GM23338 (cell line): ENCODE measurements around the gene PTPRN2. TPM values are rescaled to one million over a fixed set of nuclear protein-coding genes. Genes with fewer than 3 reads are reported as not detected.

ENCODE experiments used
- ATAC-seq: fragments of 200-7000 bp; cut with Tn5 transposase; 3 replicates; pipeline ENCODE4 v1.9.1; 2020
- DNase-seq: peaks from one replicate; pipeline ENCODE4 v3.0.0-alpha.2; 2015; ENCODE audit warnings: low spot score
- H2AFZ ChIP-seq: fragments of 200-600 bp; sonication (generic); 2 replicates; pipeline ENCODE4 v1.8.0; 2016; ENCODE audit warnings: antibody characterized with exemption, mild to moderate bottlenecking, moderate library complexity
- H3F3A ChIP-seq: fragments of 200-600 bp; sonication (generic); replicated peaks from 2 replicates; pipeline ENCODE4 v1.8.0; 2017; ENCODE audit warnings: antibody characterized with exemption, mixed run types, low read depth
- H3K27ac ChIP-seq: fragments of 200-600 bp; sonication (generic); 2 replicates; pipeline ENCODE4 v1.6.1; 2016; ENCODE audit warnings: low read depth
- H3K27me3 ChIP-seq: fragments of 200-600 bp; sonication (generic); 2 replicates; pipeline ENCODE4 v1.8.0; 2016; ENCODE audit warnings: mild to moderate bottlenecking, mixed run types, moderate library complexity; ENCODE audit not compliant: insufficient read depth
- H3K36me3 ChIP-seq: fragments of 200-600 bp; sonication (generic); 2 replicates; pipeline ENCODE4 v1.8.0; 2016; ENCODE audit warnings: mild to moderate bottlenecking; ENCODE audit not compliant: insufficient read depth
- H3K4me1 ChIP-seq: fragments of 200-600 bp; sonication (generic); 2 replicates; pipeline ENCODE4 v1.8.0; 2016; ENCODE audit warnings: mild to moderate bottlenecking, moderate library complexity; ENCODE audit not compliant: insufficient read depth
- H3K4me2 ChIP-seq: fragments of 200-600 bp; sonication (generic); 2 replicates; pipeline ENCODE4 v1.7.1; 2017; ENCODE audit warnings: mixed run types
- H3K4me3 ChIP-seq: fragments of 200-600 bp; sonication (generic); 2 replicates; pipeline ENCODE4 v1.6.1; 2016; ENCODE audit warnings: mixed run types
- H3K79me2 ChIP-seq: fragments of 200-600 bp; sonication (generic); replicated peaks from 2 replicates; pipeline ENCODE4 v1.8.0; 2017; ENCODE audit warnings: mild to moderate bottlenecking; ENCODE audit not compliant: insufficient read depth
- H3K9me2 ChIP-seq: fragments of 200-600 bp; sonication (generic); 2 replicates; pipeline ENCODE4 v1.8.0; 2017; ENCODE audit not compliant: insufficient read depth
- H4K20me1 ChIP-seq: fragments of 200-600 bp; sonication (generic); replicated peaks from 2 replicates; pipeline ENCODE4 v1.8.0; 2017; ENCODE audit warnings: mild to moderate bottlenecking; ENCODE audit not compliant: insufficient read depth
- H3K27ac Mint-ChIP-seq: 2 replicates; pipeline ENCODE4 v1.8.0; 2020; ENCODE audit warnings: inconsistent platforms, mild to moderate bottlenecking, moderate library complexity, mixed read lengths
- H3K27me3 Mint-ChIP-seq: 3 replicates; pipeline ENCODE4 v1.8.0; 2022; ENCODE audit warnings: low read depth, mild to moderate bottlenecking, moderate library complexity, mixed read lengths, inconsistent platforms; ENCODE audit not compliant: insufficient read depth, poor library complexity
- H3K36me3 Mint-ChIP-seq: 3 replicates; pipeline ENCODE4 v1.8.0; 2021; ENCODE audit warnings: low read depth, mild to moderate bottlenecking, inconsistent platforms, moderate library complexity, mixed read lengths
- H3K4me1 Mint-ChIP-seq: 3 replicates; pipeline ENCODE4 v1.8.0; 2020; ENCODE audit warnings: mild to moderate bottlenecking, inconsistent platforms, mixed read lengths
- H3K4me3 Mint-ChIP-seq: 3 replicates; pipeline ENCODE4 v1.8.0; 2021; ENCODE audit warnings: moderate library complexity, mild to moderate bottlenecking, inconsistent platforms, mixed read lengths
- H3K9me3 Mint-ChIP-seq: 3 replicates; pipeline ENCODE4 v1.8.0; 2020; ENCODE audit warnings: moderate library complexity, mild to moderate bottlenecking, inconsistent platforms, mixed read lengths
- CTCF ChIP-seq, 2 experiments: fragments of 200-600 bp in 1 of 2; sonication (generic) in 1 of 2; conservative IDR thresholded peaks; 2 replicates each; pipeline versions ENCODE4 v1.5.1 to v1.6.1; 2016 to 2017; ENCODE audit warnings: antibody characterized with exemption in 2 of 2, low read depth in 2 of 2, mild to moderate bottlenecking in 2 of 2, moderate library complexity in 1 of 2
- ETS1 ChIP-seq: IDR thresholded peaks from 2 replicates; pipeline ENCODE4 v1.6.1; 2016; ENCODE audit warnings: antibody characterized with exemption
- EZH2 ChIP-seq: fragments of 200-600 bp; sonication (generic); IDR thresholded peaks from one replicate; pipeline ENCODE4 v1.8.0; 2017; ENCODE audit warnings: antibody characterized with exemption, mild to moderate bottlenecking, low read depth; ENCODE audit not compliant: unreplicated experiment
- JUNB ChIP-seq: IDR thresholded peaks from one replicate; pipeline ENCODE4 v1.6.1; 2016; ENCODE audit warnings: antibody characterized with exemption; ENCODE audit not compliant: unreplicated experiment
- NANOG ChIP-seq: IDR thresholded peaks from 2 replicates; pipeline ENCODE4 v1.6.1; 2016; ENCODE audit warnings: antibody characterized with exemption, borderline replicate concordance
- REST ChIP-seq: IDR thresholded peaks from one replicate; pipeline ENCODE4 v1.6.1; 2018; ENCODE audit warnings: antibody characterized with exemption; ENCODE audit not compliant: unreplicated experiment
- ZNF114 ChIP-seq: fragments of 250-450 bp; sonication (Bioruptor Pico); IDR thresholded peaks from 2 replicates; pipeline ENCODE4 v1.5.0; 2020; ENCODE audit warnings: mild to moderate bottlenecking, moderate library complexity
- ZNF331 ChIP-seq: fragments of 250-450 bp; sonication (Bioruptor Pico); IDR thresholded peaks from 2 replicates; pipeline ENCODE4 v1.5.0; 2020; ENCODE audit warnings: low read depth, mild to moderate bottlenecking, moderate library complexity
- polyA plus RNA-seq: library from polyadenylated mRNA; unstranded; fragments of >200 nt; fragmentation: Nextera tagmentation; extraction: Ambion mirVana; gene quantifications from 2 replicates; pipeline ENCODE4 v1.2.1, GENCODE V29; 2016
- total RNA-seq: library from RNA; depleted of rRNA; stranded (reverse); fragments of >200 nt; shearing (Covaris generic); gene quantifications from 2 replicates; pipeline ENCODE4 v1.2.3, GENCODE V29; 2014

PTPRN2 gene
- total and polyA plus RNA-seq, 2 experiments from 2014 or later: 0.87 to 4.0 TPM

GRCh38 chr7:158001621-158002320 is 585.9 kb downstream of the PTPRN2 start:
- no peaks in the 10 kb centered on the region for H3K9me2 ChIP-seq
- DNase-seq (no peak), ATAC-seq (no peak)
- H3K27ac Mint-ChIP-seq: no peak overlapping the region
- peaks cover 51% of the 10 kb centered on the region for H3K9me3 Mint-ChIP-seq
- no peaks in the 10 kb centered on the region for H3F3A ChIP-seq
- H3K4me1 Mint-ChIP-seq: no peaks in the 10 kb centered on the region
- no peak overlapping the region for H3K27ac ChIP-seq
- H3K79me2 ChIP-seq: no peaks in the 10 kb centered on the region
- peaks cover 34% of the 10 kb centered on the region for H3K36me3 Mint-ChIP-seq
- no peaks in the 10 kb centered on the region for H3K27me3 ChIP-seq
- no peaks in the 10 kb centered on the region for H4K20me1 ChIP-seq
- TF ChIP-seq EZH2: no peak
- no peak for TF ChIP-seq NANOG
- TF ChIP-seq ZNF331: no peak
- TF ChIP-seq ZNF114 (CRISPR knock-in tag): no peak
- TF ChIP-seq REST: no peak
- no peak for TF ChIP-seq CTCF (conservative IDR thresholded peaks at IDR 0.05; ENCODE audit: low read depth in 2 of 2)
- TF ChIP-seq ETS1: no peak
- no peak overlapping the region for H2AFZ ChIP-seq
- H3K4me2 ChIP-seq: no peak overlapping the region
- no peak overlapping the region for H3K4me3 Mint-ChIP-seq
- H3K36me3 ChIP-seq: no peaks in the 10 kb centered on the region; the same call in 1 of the 2 replicates
- no peaks in the 10 kb centered on the region for H3K4me1 ChIP-seq
- no peak overlapping the region for H3K4me3 ChIP-seq
- H3K27me3 Mint-ChIP-seq: peaks cover 7% of the 10 kb centered on the region

- no peaks in the 10 kb centered on the region for H3K4me1 ChIP-seq
- no peaks in the 10 kb centered on the region for H3K27me3 ChIP-seq
- no peak overlapping the region for H3K27ac ChIP-seq
- H3K79me2 ChIP-seq: no peaks in the 10 kb centered on the region
- no peak overlapping the region for H3K4me3 ChIP-seq
- H4K20me1 ChIP-seq: no peaks in the 10 kb centered on the region
- H3K36me3 ChIP-seq: no peaks in the 10 kb centered on the region
- no peak overlapping the region for H3K27ac Mint-ChIP-seq
- H3F3A ChIP-seq: no peaks in the 10 kb centered on the region
- ATAC-seq: no peak
- no peak overlapping the region for H3K4me2 ChIP-seq
- H3K9me2 ChIP-seq: no peaks in the 10 kb centered on the region
- H3K27me3 Mint-ChIP-seq: peaks cover 8% of the 10 kb centered on the region
- H3K9me3 Mint-ChIP-seq: peaks cover 58% of the 10 kb centered on the region
- no peak overlapping the region for H2AFZ ChIP-seq
- no peak for DNase-seq
- H3K4me1 Mint-ChIP-seq: no peaks in the 10 kb centered on the region
- no peak overlapping the region for H3K4me3 Mint-ChIP-seq
- peaks cover 37% of the 10 kb centered on the region for H3K36me3 Mint-ChIP-seq
- TF ChIP-seq ZNF331 (no peak), NANOG (no peak), CTCF (conservative IDR thresholded peaks at IDR 0.05; ENCODE audit: low read depth in 2 of 2) (no peak), ZNF114 (CRISPR knock-in tag) (no peak), ETS1 (no peak), JUNB (no peak)
Measured at GRCh38 chr7:158001003-158001402, 586.6 kb downstream of the PTPRN2 start.
